HepG2 (cell line): ENCODE data around the gene ZNHIT1. TPM values are rescaled to one million over a fixed set of nuclear protein-coding genes. Genes with fewer than 3 reads are reported as not detected.

Experiments used
- ADNP ChIP-seq: sonication (generic); formaldehyde crosslinking; IDR thresholded peaks from 2 replicates; pipeline ENCODE4 v1.4.0; 2020; ENCODE audit warnings: missing genetic modification reagents
- ATAD3A ChIP-seq: sonication (generic); formaldehyde crosslinking; IDR thresholded peaks from 2 replicates; pipeline ENCODE4 v1.4.0; 2020; ENCODE audit warnings: missing genetic modification reagents
- BCL6 ChIP-seq: IDR thresholded peaks from 2 replicates; pipeline ENCODE4 v1.6.1; 2016; ENCODE audit warnings: missing genetic modification reagents, missing compliant biosample characterization
- HDAC2 ChIP-seq: sonication (generic); formaldehyde crosslinking; IDR thresholded peaks from 2 replicates; pipeline ENCODE4 v1.4.0; 2020; ENCODE audit warnings: missing genetic modification reagents
- ISL2 ChIP-seq: sonication (generic); formaldehyde crosslinking; IDR thresholded peaks from 2 replicates; pipeline ENCODE4 v1.5.0; 2020; ENCODE audit warnings: missing genetic modification reagents
- PPARG ChIP-seq: conservative IDR thresholded peaks from 2 replicates; pipeline ENCODE4 v1.6.1; 2016; ENCODE audit warnings: missing biosample characterization, missing genetic modification reagents
- SP4 ChIP-seq: sonication (generic); formaldehyde crosslinking; IDR thresholded peaks from 2 replicates; pipeline ENCODE4 v1.8.1; 2023; ENCODE audit warnings: mild to moderate bottlenecking, missing genetic modification reagents
- ZNF260 ChIP-seq: sonication (generic); formaldehyde crosslinking; IDR thresholded peaks from 2 replicates; pipeline ENCODE4 v1.4.0; 2020; ENCODE audit warnings: missing genetic modification reagents, low read depth, mild to moderate bottlenecking, borderline replicate concordance
- ZNF598 ChIP-seq: sonication (generic); formaldehyde crosslinking; IDR thresholded peaks from 2 replicates; pipeline ENCODE4 v1.5.1; 2020; ENCODE audit warnings: mild to moderate bottlenecking, missing genetic modification reagents, borderline replicate concordance
- ZNF670 ChIP-seq: sonication (generic); formaldehyde crosslinking; IDR thresholded peaks from 2 replicates; pipeline ENCODE4 v1.8.0; 2022; ENCODE audit warnings: mild to moderate bottlenecking, missing genetic modification reagents, borderline replicate concordance
- polyA plus RNA-seq, 8 experiments: library from polyadenylated mRNA; depleted of rRNA in 3 of 8; stranded (reverse) in 7 of 8; unstranded in 1 of 8; fragments of >200 nt; fragmentation: Illumina TruSeq in 4 of 8; extraction: Trizol in 4 of 8; gene quantifications; 2 replicates each; pipeline versions ENCODE4 v1.2.1 to v1.2.3, GENCODE V29; 2011 to 2016; ENCODE audit warnings: low read depth in 4 of 8, missing spikeins in 1 of 8, mixed read lengths in 1 of 8; ENCODE audit not compliant: insufficient read depth in 1 of 8
- total RNA-seq, 5 experiments: library from RNA; depleted of rRNA; stranded (reverse); fragments of >200 nt; fragmentation: Illumina TruSeq; extraction: Trizol; gene quantifications; 2 replicates each; pipeline ENCODE4 v1.2.3, GENCODE V29; 2016; ENCODE audit warnings: low read depth in 1 of 5
- TF ChIP-seq, protein P1 (sequence below): sonication (generic); formaldehyde crosslinking; conservative IDR thresholded peaks from 2 replicates; pipeline ENCODE4 v1.4.0; 2020; ENCODE audit warnings: missing genetic modification reagents
- TF ChIP-seq, protein P2 (sequence below): sonication (generic); formaldehyde crosslinking; conservative IDR thresholded peaks from 2 replicates; pipeline ENCODE4 v1.4.0; 2020; ENCODE audit warnings: missing genetic modification reagents
- TF ChIP-seq, protein P3 (sequence below): IDR thresholded peaks from 2 replicates; pipeline ENCODE4 v1.6.1; 2012; ENCODE audit warnings: low read depth, low read length, improper control_type of control experiment
- TF ChIP-seq, protein P4 (sequence below): fragments of 450-650 bp; IDR thresholded peaks from 2 replicates; pipeline ENCODE4 v1.6.1; 2017; ENCODE audit warnings: mild to moderate bottlenecking
- TF ChIP-seq, protein P5 (sequence below): sonication (generic); formaldehyde crosslinking; IDR thresholded peaks from 2 replicates; pipeline ENCODE4 v1.5.1; 2020; ENCODE audit warnings: missing genetic modification reagents, mild to moderate bottlenecking, borderline replicate concordance
- TF ChIP-seq, protein P6 (sequence below): IDR thresholded peaks from 2 replicates; pipeline ENCODE4 v1.6.1; 2016; ENCODE audit warnings: mild to moderate bottlenecking

Gene ZNHIT1
- total and polyA plus RNA-seq, 2 of the 13 experiments (the other 11 are each of a cell fraction or from before 2014, with no cell fraction given) = 32.5 to 64.5 TPM

DNA sequence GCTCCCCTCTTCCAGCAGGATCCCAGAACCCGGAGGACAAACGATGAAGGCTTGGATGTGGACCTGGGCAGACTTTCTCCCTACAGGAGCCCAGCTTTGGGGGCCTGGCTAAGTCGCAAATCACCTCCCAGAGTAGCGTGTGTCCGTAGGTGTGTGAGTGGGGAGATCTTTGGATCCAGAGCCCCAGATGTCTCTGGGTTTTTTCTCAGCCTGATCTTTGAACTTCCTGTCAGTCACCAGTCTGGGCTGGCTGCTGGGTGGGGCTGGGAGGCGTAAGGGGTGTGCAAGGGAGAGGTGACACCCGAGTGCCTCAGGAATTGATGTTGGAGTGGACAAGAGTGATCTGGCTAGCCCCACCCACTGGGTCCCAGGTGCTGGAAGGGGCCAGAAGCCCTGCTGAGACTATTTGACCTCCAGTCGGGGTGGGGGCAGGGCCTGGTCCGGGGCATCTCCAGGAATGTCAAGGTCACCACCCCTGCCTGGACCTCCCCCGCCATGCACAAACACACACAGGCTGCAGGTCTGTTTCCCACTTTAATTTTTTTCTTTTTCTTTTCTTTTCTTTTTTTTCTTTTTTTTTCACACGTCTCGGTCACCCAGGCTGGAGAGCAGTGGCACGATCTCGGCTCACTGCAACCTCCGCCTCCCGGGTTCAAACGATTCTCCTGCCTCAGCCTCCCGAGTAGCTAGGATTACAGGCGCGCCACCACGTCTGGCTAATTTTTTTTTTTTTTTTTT lies 16.9 kb upstream of the ZNHIT1 start, which contains the start of gene MOGAT3 (continued):
- TF ChIP-seq, protein P1, sequence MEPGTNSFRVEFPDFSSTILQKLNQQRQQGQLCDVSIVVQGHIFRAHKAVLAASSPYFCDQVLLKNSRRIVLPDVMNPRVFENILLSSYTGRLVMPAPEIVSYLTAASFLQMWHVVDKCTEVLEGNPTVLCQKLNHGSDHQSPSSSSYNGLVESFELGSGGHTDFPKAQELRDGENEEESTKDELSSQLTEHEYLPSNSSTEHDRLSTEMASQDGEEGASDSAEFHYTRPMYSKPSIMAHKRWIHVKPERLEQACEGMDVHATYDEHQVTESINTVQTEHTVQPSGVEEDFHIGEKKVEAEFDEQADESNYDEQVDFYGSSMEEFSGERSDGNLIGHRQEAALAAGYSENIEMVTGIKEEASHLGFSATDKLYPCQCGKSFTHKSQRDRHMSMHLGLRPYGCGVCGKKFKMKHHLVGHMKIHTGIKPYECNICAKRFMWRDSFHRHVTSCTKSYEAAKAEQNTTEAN (CRISPR knock-in tag) = peak; percentile 99
- TF ChIP-seq, protein P2, sequence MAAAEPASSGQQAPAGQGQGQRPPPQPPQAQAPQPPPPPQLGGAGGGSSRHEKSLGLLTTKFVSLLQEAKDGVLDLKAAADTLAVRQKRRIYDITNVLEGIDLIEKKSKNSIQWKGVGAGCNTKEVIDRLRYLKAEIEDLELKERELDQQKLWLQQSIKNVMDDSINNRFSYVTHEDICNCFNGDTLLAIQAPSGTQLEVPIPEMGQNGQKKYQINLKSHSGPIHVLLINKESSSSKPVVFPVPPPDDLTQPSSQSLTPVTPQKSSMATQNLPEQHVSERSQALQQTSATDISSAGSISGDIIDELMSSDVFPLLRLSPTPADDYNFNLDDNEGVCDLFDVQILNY (CRISPR knock-in tag) = 0 out of 2 replicates have a peak, but pooled peaks have one; percentile 20
- no peak for TF ChIP-seq ATAD3A (CRISPR knock-in tag)
- peak; percentile 38; the same call in 1 of the 2 replicates for TF ChIP-seq ZNF598 (CRISPR knock-in tag)
- peak; percentile 93 for TF ChIP-seq BCL6 (CRISPR knock-in tag)
- peak; percentile 89 for TF ChIP-seq ZNF670 (CRISPR knock-in tag)
- no peak for TF ChIP-seq ZNF260 (CRISPR knock-in tag)
- peak; percentile 64 for TF ChIP-seq HDAC2 (CRISPR knock-in tag)
- no peak for TF ChIP-seq ADNP
- TF ChIP-seq, protein P3, sequence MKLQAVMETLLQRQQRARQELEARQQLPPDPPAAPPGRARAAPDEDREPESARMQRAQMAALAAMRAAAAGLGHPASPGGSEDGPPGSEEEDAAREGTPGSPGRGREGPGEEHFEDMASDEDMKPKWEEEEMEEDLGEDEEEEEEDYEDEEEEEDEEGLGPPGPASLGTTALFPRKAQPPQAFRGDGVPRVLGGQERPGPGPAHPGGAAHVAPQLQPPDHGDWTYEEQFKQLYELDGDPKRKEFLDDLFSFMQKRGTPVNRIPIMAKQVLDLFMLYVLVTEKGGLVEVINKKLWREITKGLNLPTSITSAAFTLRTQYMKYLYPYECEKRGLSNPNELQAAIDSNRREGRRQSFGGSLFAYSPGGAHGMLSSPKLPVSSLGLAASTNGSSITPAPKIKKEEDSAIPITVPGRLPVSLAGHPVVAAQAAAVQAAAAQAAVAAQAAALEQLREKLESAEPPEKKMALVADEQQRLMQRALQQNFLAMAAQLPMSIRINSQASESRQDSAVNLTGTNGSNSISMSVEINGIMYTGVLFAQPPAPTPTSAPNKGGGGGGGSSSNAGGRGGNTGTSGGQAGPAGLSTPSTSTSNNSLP = no peak
- no peak; the same call in 1 of the 2 replicates for TF ChIP-seq PPARG
- TF ChIP-seq, protein P4, sequence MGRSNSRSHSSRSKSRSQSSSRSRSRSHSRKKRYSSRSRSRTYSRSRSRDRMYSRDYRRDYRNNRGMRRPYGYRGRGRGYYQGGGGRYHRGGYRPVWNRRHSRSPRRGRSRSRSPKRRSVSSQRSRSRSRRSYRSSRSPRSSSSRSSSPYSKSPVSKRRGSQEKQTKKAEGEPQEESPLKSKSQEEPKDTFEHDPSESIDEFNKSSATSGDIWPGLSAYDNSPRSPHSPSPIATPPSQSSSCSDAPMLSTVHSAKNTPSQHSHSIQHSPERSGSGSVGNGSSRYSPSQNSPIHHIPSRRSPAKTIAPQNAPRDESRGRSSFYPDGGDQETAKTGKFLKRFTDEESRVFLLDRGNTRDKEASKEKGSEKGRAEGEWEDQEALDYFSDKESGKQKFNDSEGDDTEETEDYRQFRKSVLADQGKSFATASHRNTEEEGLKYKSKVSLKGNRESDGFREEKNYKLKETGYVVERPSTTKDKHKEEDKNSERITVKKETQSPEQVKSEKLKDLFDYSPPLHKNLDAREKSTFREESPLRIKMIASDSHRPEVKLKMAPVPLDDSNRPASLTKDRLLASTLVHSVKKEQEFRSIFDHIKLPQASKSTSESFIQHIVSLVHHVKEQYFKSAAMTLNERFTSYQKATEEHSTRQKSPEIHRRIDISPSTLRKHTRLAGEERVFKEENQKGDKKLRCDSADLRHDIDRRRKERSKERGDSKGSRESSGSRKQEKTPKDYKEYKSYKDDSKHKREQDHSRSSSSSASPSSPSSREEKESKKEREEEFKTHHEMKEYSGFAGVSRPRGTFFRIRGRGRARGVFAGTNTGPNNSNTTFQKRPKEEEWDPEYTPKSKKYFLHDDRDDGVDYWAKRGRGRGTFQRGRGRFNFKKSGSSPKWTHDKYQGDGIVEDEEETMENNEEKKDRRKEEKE = no peak
- TF ChIP-seq SP4 = no peak
- TF ChIP-seq, protein P5, sequence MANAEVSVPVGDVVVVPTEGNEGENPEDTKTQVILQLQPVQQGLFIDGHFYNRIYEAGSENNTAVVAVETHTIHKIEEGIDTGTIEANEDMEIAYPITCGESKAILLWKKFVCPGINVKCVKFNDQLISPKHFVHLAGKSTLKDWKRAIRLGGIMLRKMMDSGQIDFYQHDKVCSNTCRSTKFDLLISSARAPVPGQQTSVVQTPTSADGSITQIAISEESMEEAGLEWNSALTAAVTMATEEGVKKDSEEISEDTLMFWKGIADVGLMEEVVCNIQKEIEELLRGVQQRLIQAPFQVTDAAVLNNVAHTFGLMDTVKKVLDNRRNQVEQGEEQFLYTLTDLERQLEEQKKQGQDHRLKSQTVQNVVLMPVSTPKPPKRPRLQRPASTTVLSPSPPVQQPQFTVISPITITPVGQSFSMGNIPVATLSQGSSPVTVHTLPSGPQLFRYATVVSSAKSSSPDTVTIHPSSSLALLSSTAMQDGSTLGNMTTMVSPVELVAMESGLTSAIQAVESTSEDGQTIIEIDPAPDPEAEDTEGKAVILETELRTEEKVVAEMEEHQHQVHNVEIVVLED (CRISPR knock-in tag) = peak; percentile 33; the same call in 1 of the 2 replicates
- no peak for TF ChIP-seq ISL2 (CRISPR knock-in tag)
- TF ChIP-seq, protein P6, sequence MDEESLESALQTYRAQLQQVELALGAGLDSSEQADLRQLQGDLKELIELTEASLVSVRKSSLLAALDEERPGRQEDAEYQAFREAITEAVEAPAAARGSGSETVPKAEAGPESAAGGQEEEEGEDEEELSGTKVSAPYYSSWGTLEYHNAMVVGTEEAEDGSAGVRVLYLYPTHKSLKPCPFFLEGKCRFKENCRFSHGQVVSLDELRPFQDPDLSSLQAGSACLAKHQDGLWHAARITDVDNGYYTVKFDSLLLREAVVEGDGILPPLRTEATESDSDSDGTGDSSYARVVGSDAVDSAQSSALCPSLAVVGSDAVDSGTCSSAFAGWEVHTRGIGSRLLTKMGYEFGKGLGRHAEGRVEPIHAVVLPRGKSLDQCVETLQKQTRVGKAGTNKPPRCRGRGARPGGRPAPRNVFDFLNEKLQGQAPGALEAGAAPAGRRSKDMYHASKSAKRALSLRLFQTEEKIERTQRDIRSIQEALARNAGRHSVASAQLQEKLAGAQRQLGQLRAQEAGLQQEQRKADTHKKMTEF (CRISPR knock-in tag) = peak; percentile 77
